OCI-LY1 (cell line): ENCODE measurements around the gene NDUFC1.

ENCODE experiments used
- H2AFZ ChIP-seq: fragments of 200-600 bp; sonication (generic), shearing (Covaris generic); 2 replicates; pipeline ENCODE4 v1.6.0; 2014; ENCODE audit warnings: antibody characterized with exemption, mild to moderate bottlenecking, low read length
- H3F3A ChIP-seq: fragments of 200-600 bp; sonication (generic), shearing (Covaris generic); 2 replicates; pipeline ENCODE4 v1.6.0; 2014; ENCODE audit warnings: mild to moderate bottlenecking, antibody characterized with exemption, low read length, moderate library complexity; ENCODE audit not compliant: insufficient read depth
- H3K27ac ChIP-seq: fragments of 200-600 bp; sonication (generic); 2 replicates; pipeline ENCODE4 v1.5.1; 2014; ENCODE audit warnings: low read length, mixed run types, mild to moderate bottlenecking, low read depth; ENCODE audit not compliant: poor library complexity, severe bottlenecking
- H3K27me3 ChIP-seq: fragments of 200-600 bp; sonication (generic); 2 replicates; pipeline ENCODE4 v1.6.0; 2014; ENCODE audit warnings: antibody characterized with exemption, mild to moderate bottlenecking, low read length, moderate library complexity; ENCODE audit not compliant: insufficient read depth
- H3K36me3 ChIP-seq: fragments of 200-600 bp; sonication (generic); 2 replicates; pipeline ENCODE4 v1.6.1; 2014; ENCODE audit warnings: mild to moderate bottlenecking, antibody characterized with exemption, low read length, moderate library complexity, mixed read lengths; ENCODE audit not compliant: insufficient read depth
- H3K4me1 ChIP-seq: fragments of 200-600 bp; sonication (generic); 2 replicates; pipeline ENCODE4 v1.5.1; 2014; ENCODE audit warnings: mild to moderate bottlenecking, low read length, moderate library complexity; ENCODE audit not compliant: insufficient read depth, severe bottlenecking
- H3K4me2 ChIP-seq: fragments of 200-600 bp; sonication (generic), shearing (Covaris generic); 2 replicates; pipeline ENCODE4 v1.6.1; 2014; ENCODE audit warnings: low read length
- H3K4me3 ChIP-seq: fragments of 200-600 bp; sonication (generic); 2 replicates; pipeline ENCODE4 v1.5.1; 2014; ENCODE audit warnings: low read length, low read depth, mild to moderate bottlenecking, mixed read lengths; ENCODE audit not compliant: poor library complexity, severe bottlenecking
- H3K79me2 ChIP-seq: fragments of 200-600 bp; shearing (Covaris generic); 2 replicates; pipeline ENCODE4 v1.6.1; 2016; ENCODE audit warnings: mixed run types, low read length, mixed read lengths; ENCODE audit not compliant: insufficient read depth
- H3K9ac ChIP-seq: fragments of 200-600 bp; sonication (generic), shearing (Covaris generic); 2 replicates; pipeline ENCODE4 v1.6.1; 2014; ENCODE audit warnings: mild to moderate bottlenecking, low read length, mixed read lengths
- H3K9me2 ChIP-seq: fragments of 200-600 bp; sonication (generic), shearing (Covaris generic); 2 replicates; pipeline ENCODE4 v1.6.1; 2014; ENCODE audit warnings: low read depth, mild to moderate bottlenecking, low read length, mixed read lengths
- H3K9me3 ChIP-seq: fragments of 200-600 bp; shearing (Covaris generic); 2 replicates; pipeline ENCODE4 v1.6.1; 2014; ENCODE audit warnings: low read length, mixed read lengths
- H4K20me1 ChIP-seq: fragments of 200-600 bp; sonication (generic), shearing (Covaris generic); 2 replicates; pipeline ENCODE4 v1.6.0; 2016; ENCODE audit warnings: mild to moderate bottlenecking, low read length; ENCODE audit not compliant: insufficient read depth
- CTCF ChIP-seq: fragments of 200-600 bp; sonication (generic), shearing (Covaris generic); IDR thresholded peaks from 2 replicates; pipeline ENCODE4 v1.5.1; 2017; ENCODE audit warnings: mild to moderate bottlenecking, antibody characterized with exemption, low read length, moderate library complexity, mixed read lengths
- EZH2 ChIP-seq: fragments of 200-600 bp; sonication (generic), shearing (Covaris generic); IDR thresholded peaks from 2 replicates; pipeline ENCODE4 v1.8.0; 2017; ENCODE audit warnings: borderline replicate concordance, mixed run types, mild to moderate bottlenecking, antibody characterized with exemption, low read length, moderate library complexity, mixed read lengths

NDUFC1 gene

GRCh38 chr4:139245590-139245989 lies 56.7 kb downstream of the NDUFC1 start:
- Histone ChIP-seq H3K9ac (no peak overlapping the region), H3K27ac (no peak overlapping the region), H3K79me2 (no peaks in the 10 kb centered on the region), H3K36me3 (no peaks in the 10 kb centered on the region), H2AFZ (no peak overlapping the region), H3K4me3 (no peak overlapping the region), H3K9me3 (no peaks in the 10 kb centered on the region), H3K9me2 (no peaks in the 10 kb centered on the region), H3K27me3 (no peaks in the 10 kb centered on the region), H3F3A (no peaks in the 10 kb centered on the region), H3K4me1 (no peaks in the 10 kb centered on the region), H4K20me1 (no peaks in the 10 kb centered on the region), H3K4me2 (no peak overlapping the region)
- no peak for TF ChIP-seq CTCF
- no peak for TF ChIP-seq EZH2

- H3K4me1 ChIP-seq: no peaks in the 10 kb centered on the region
- peaks cover 6% of the 10 kb centered on the region for H3K9me3 ChIP-seq
- no peaks in the 10 kb centered on the region for H3K9me2 ChIP-seq
- no peak overlapping the region for H3K4me2 ChIP-seq
- no peak for TF ChIP-seq EZH2
- H3K27ac ChIP-seq: no peak overlapping the region
- no peaks in the 10 kb centered on the region for H3K36me3 ChIP-seq
- H3F3A ChIP-seq: no peaks in the 10 kb centered on the region
- H3K27me3 ChIP-seq: no peaks in the 10 kb centered on the region
- no peak overlapping the region for H3K9ac ChIP-seq
- no peak overlapping the region for H2AFZ ChIP-seq
- no peaks in the 10 kb centered on the region for H3K79me2 ChIP-seq
- H3K4me3 ChIP-seq: no peak overlapping the region
- H4K20me1 ChIP-seq: no peaks in the 10 kb centered on the region
Observed at GRCh38 chr4:139243448-139244365, 58.6 kb downstream of the NDUFC1 start.

- Histone ChIP-seq H3K27ac (no peak overlapping the region), H2AFZ (no peak overlapping the region), H3K9me2 (no peaks in the 10 kb centered on the region), H3F3A (no peaks in the 10 kb centered on the region), H3K9me3 (peaks cover 6% of the 10 kb centered on the region), H3K4me3 (no peak overlapping the region), H3K4me2 (no peak overlapping the region), H3K36me3 (no peaks in the 10 kb centered on the region), H3K4me1 (peaks cover 6% of the 10 kb centered on the region), H3K9ac (no peak overlapping the region), H3K27me3 (no peaks in the 10 kb centered on the region), H3K79me2 (no peaks in the 10 kb centered on the region), H4K20me1 (no peaks in the 10 kb centered on the region)
- TF ChIP-seq EZH2 (no peak), CTCF (no peak)
Observed at GRCh38 chr4:139242511-139243051, 59.7 kb downstream of the NDUFC1 start.

- Histone ChIP-seq H3K36me3 (no peaks in the 10 kb centered on the region), H3K27ac (no peak overlapping the region), H3K9me3 (peaks cover 6% of the 10 kb centered on the region), H3K4me1 (peaks cover 6% of the 10 kb centered on the region), H3F3A (no peaks in the 10 kb centered on the region), H2AFZ (no peak overlapping the region), H3K9ac (no peak overlapping the region), H3K4me2 (no peak overlapping the region), H3K27me3 (no peaks in the 10 kb centered on the region), H3K9me2 (no peaks in the 10 kb centered on the region), H3K79me2 (no peaks in the 10 kb centered on the region), H3K4me3 (no peak overlapping the region), H4K20me1 (no peaks in the 10 kb centered on the region)
- TF ChIP-seq CTCF (no peak), EZH2 (no peak)
Observed at GRCh38 chr4:139241784-139242151, 60.5 kb downstream of the NDUFC1 start.
